Prostate gland (tissue), 2 donors: ENCODE data around the gene COL23A1. TPM values are rescaled to one million over a fixed set of nuclear protein-coding genes. Genes with fewer than 3 reads are reported as not detected.

Experiments used
- DNase-seq: peaks from one replicate; pipeline ENCODE4 v3.0.0-alpha.2; 2019; ENCODE audit warnings: low spot score
- H3K27ac ChIP-seq, 2 donors: fragments of 200-600 bp; sonication (generic); 2 replicates each; pipeline ENCODE4 v1.5.1; 2017 to 2019
- H3K27me3 ChIP-seq: fragments of 200-600 bp; sonication (generic); replicated peaks from 2 replicates; pipeline ENCODE4 v1.5.1; 2019; ENCODE audit not compliant: insufficient read depth
- H3K36me3 ChIP-seq, 2 donors: fragments of 200-600 bp; sonication (generic); 1 replicate in 1 of 2; 2 replicates in 1 of 2; pipeline versions ENCODE4 v1.5.1 to v1.8.1; 2017 to 2019
- H3K4me1 ChIP-seq: fragments of 200-600 bp; sonication (generic); replicated peaks from 2 replicates; pipeline ENCODE4 v1.5.1; 2019
- H3K4me3 ChIP-seq, 2 donors: fragments of 200-600 bp; sonication (generic); 2 replicates each; pipeline ENCODE4 v1.5.1; 2017 to 2019
- H3K9me3 ChIP-seq: fragments of 200-600 bp; sonication (generic); 2 replicates; pipeline ENCODE4 v1.5.1; 2017
- POLR2A ChIP-seq: fragments of 450-650 bp; IDR thresholded peaks from one replicate; pipeline ENCODE4 v1.6.1; 2016; ENCODE audit warnings: antibody characterized with exemption, mild to moderate bottlenecking
- POLR2AphosphoS5 ChIP-seq: sonication (generic); formaldehyde crosslinking; IDR thresholded peaks from one replicate; pipeline ENCODE4 v1.6.1; 2017; ENCODE audit warnings: antibody characterized with exemption
- WGBS: methylation state at CpG from one replicate; pipeline ENCODE4 v1.1.5; 2018; 5-methylcytosine and 5-hydroxymethylcytosine counted together
- intact Hi-C: fragments of 100-400 bp; cut with DNase I; formaldehyde crosslinking; loops from one replicate; pipeline ENCODE4 v1.14.2; 2022
- total RNA-seq, 2 donors: library from RNA; depleted of rRNA; stranded (reverse); fragments of >200 nt; gene quantifications; one replicate each; pipeline ENCODE4 v1.1.0, GENCODE V29; 2016
- TF ChIP-seq, protein P1 (sequence below), 4 experiments: fragments of 200-600 bp in 2 of 4; fragments of 450-650 bp in 2 of 4; sonication (generic) in 2 of 4; IDR thresholded peaks; 1 replicate in 3 of 4; 2 replicates in 1 of 4; pipeline ENCODE4 v1.5.1; 2016 to 2019; ENCODE audit warnings: antibody characterized with exemption in 4 of 4, mild to moderate bottlenecking in 2 of 4, moderate library complexity in 2 of 4

Gene COL23A1
- total RNA-seq, 2 donors from 2014 or later = 2.7 to 6.1 TPM

DNA sequence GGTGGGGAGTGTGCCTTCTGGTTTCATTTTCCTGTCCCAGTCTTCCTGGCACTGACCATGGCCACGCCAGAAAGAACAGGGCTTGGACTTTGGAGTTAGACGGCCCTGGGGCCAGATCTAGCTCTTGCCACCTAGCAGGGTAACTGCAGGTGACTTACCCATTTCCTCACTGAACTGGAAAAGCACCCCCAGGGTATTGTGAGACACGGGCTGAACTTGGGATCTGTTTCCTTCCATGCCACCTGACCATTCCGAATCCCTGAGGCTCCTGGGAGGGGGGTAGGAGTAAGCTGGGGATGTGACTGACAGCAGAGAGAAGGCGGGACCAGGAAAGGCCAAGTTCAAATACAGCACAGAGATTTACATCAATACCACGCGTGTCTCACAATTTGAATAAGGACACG, 376.4 kb downstream of the COL23A1 start:
- WGBS = 70% methylated on average over 8 of the region's 8 CpGs
- Histone ChIP-seq H3K36me3 (peaks cover 32 to 33% of the 10 kb centered on the region in 2 donors), H3K27ac (no peak overlapping the region), H3K9me3 (no peaks in the 10 kb centered on the region), H3K27me3 (no peaks in the 10 kb centered on the region), H3K4me3 (no peak overlapping the region), H3K4me1 (no peaks in the 10 kb centered on the region)
- intact Hi-C loops = no loop called here
- DNase-seq = no peak
- no peak for TF ChIP-seq POLR2AphosphoS5
- TF ChIP-seq, protein P1, sequence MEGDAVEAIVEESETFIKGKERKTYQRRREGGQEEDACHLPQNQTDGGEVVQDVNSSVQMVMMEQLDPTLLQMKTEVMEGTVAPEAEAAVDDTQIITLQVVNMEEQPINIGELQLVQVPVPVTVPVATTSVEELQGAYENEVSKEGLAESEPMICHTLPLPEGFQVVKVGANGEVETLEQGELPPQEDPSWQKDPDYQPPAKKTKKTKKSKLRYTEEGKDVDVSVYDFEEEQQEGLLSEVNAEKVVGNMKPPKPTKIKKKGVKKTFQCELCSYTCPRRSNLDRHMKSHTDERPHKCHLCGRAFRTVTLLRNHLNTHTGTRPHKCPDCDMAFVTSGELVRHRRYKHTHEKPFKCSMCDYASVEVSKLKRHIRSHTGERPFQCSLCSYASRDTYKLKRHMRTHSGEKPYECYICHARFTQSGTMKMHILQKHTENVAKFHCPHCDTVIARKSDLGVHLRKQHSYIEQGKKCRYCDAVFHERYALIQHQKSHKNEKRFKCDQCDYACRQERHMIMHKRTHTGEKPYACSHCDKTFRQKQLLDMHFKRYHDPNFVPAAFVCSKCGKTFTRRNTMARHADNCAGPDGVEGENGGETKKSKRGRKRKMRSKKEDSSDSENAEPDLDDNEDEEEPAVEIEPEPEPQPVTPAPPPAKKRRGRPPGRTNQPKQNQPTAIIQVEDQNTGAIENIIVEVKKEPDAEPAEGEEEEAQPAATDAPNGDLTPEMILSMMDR (IDR thresholded peaks at IDR 0.05) = no peak
- TF ChIP-seq POLR2A = no peak

DNA sequence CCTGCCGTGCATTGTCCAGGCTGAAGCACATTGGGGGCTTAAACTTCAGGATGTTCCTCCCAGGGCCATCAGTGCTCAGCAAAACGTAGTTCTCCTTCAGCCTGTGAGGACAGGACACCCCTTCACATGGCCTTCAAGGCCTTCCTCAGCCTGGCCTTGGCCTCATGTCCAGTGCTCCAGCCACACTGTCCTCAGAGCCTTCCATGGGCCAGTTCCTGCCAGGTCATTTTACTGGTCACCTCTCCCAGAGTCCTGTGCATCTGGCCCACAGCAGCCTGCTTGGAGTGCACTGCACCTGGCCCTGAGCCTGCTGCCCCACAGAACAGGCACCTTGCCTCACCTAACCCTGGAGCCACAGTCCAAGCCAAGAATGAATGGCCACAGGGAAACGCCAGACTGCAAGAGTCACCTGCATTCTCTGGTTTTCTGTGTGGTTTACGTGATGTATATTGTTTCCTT, 377.2 kb downstream of the COL23A1 start:
- WGBS = 63% methylated on average over 4 of the region's 4 CpGs
- no peak for DNase-seq
- no peak overlapping the region for H3K27ac ChIP-seq
- intact Hi-C loops = no loop called here
- H3K4me3 ChIP-seq = no peak overlapping the region
- no peaks in the 10 kb centered on the region for H3K4me1 ChIP-seq
- TF ChIP-seq, protein P1 (IDR thresholded peaks at IDR 0.05) = no peak
- TF ChIP-seq POLR2A (no peak), POLR2AphosphoS5 (no peak)
- H3K9me3 ChIP-seq = no peaks in the 10 kb centered on the region
- H3K36me3 ChIP-seq = peaks cover 32 to 33% of the 10 kb centered on the region in 2 donors
- H3K27me3 ChIP-seq = no peaks in the 10 kb centered on the region

DNA sequence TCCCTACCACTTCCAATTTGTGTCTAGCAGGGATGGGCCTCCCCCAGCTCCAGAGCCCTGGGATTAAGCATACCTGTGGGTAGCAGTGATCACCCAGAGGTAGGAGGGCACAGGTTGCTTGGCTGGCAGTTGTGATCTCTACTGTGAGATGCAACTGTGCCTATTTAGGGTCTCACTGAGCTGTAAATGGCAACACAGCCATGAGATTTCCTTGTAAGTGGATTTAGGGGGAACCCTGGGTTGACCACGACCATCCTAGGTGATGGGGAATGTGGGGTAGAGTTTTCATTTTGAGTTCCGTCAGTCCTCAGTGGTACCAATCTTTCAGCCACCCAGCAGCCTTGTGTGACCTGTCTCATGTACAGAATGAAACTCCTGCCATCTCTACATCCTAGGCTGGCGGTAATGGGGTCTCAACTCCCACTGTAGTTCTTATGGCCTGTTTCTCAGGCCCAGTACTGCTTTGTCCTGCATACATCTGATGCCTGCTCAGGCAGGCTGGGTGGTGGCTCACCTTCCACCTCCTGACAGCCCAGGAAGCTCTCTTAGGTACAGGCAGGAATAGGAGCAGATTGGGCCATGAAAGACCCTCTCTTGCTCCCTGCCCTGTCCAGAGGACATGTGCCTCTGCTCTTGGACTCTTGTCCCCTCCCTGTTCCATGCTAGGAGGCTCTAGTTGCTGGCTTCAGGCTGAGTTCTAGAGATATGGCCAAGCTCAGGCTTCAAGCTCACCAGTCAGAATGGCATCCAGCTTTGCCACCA, 377.8 kb downstream of the COL23A1 start:
- no peaks in the 10 kb centered on the region for H3K4me1 ChIP-seq
- no peak for DNase-seq
- 86% methylated on average over 3 of the region's 3 CpGs for WGBS
- no peaks in the 10 kb centered on the region for H3K9me3 ChIP-seq
- intact Hi-C loops = no loop called here
- no peaks in the 10 kb centered on the region for H3K27me3 ChIP-seq
- no peak overlapping the region for H3K27ac ChIP-seq
- H3K4me3 ChIP-seq = no peak overlapping the region
- peaks cover 32 to 33% of the 10 kb centered on the region in 2 donors for H3K36me3 ChIP-seq
- TF ChIP-seq, protein P1 (IDR thresholded peaks at IDR 0.05) = no peak
- no peak for TF ChIP-seq POLR2AphosphoS5
- no peak for TF ChIP-seq POLR2A

DNA sequence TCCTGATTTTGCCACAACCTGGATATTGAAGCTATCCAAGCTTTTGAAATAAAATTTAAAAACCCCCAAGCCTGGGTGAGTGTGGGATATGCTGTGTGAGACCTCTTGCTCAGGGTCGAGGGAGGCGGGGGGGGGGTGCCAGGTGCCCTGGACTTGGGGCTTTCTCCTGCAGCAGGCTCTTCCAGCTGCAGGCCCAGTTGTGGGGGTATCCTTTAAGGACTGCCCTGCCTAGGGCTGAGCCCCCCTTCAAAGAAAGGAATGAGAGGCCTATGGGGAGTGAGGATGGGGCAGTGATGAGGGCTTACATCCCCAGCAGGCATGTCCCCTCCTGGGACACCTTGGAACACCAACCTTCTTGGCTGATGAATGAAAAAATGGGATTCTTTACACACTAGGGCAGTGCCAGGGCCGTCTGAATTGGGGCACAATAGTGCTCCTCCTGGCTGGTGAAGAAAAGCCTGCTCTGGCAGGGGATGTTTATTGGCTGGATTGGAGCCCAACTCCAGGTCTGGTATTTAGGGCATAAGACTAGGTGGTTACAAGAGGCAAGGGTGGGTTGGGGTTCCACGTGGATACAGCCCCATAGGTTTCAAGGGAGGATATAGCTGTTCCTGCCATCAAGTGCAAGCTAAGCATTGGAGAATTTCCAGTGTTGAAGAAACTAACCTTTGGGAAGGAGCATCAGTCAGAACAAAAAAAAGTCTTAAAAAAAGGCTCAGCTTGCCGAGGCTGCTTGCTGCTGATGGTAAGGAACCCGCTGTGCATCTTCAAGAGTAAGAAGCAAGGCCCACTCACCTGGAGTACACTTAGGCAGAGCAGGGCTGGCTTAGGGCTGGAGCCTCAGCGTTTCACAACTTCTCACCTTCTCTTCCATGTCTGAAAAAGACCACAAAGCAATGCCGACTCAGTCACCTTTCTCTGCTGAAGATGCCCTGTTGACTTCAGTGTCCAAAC, 378.8 kb downstream of the COL23A1 start:
- H3K4me1 ChIP-seq = peaks cover 7% of the 10 kb centered on the region
- peaks cover 32 to 33% of the 10 kb centered on the region in 2 donors for H3K36me3 ChIP-seq
- H3K27ac ChIP-seq = no peak overlapping the region
- 65% methylated on average over 8 of the region's 8 CpGs for WGBS
- no peak for DNase-seq
- H3K4me3 ChIP-seq = no peak overlapping the region
- TF ChIP-seq POLR2AphosphoS5 (no peak), POLR2A (no peak)
- TF ChIP-seq, protein P1 (IDR thresholded peaks at IDR 0.05) = no peak
- H3K27me3 ChIP-seq = no peaks in the 10 kb centered on the region
- intact Hi-C loops = no loop called here
- H3K9me3 ChIP-seq = no peaks in the 10 kb centered on the region
